ENCODE data around the gene MAGEB17.

Gene MAGEB17

GRCh38 chrX:16187024-16187760, 19.9 kb downstream of the MAGEB17 start:
- H3K4me3 ChIP-seq (ENCODE audit: severe bottlenecking), result no peak overlapping the region
- no peaks in the 10 kb centered on the region for H3K9me3 ChIP-seq (ENCODE audit: severe bottlenecking)
- H3K36me3 ChIP-seq (ENCODE audit: low read depth), result no peaks in the 10 kb centered on the region
- H3K4me1 ChIP-seq (ENCODE audit: insufficient read depth, poor library complexity, severe bottlenecking), result peaks cover 10% of the 10 kb centered on the region
- TF ChIP-seq, protein P1, sequence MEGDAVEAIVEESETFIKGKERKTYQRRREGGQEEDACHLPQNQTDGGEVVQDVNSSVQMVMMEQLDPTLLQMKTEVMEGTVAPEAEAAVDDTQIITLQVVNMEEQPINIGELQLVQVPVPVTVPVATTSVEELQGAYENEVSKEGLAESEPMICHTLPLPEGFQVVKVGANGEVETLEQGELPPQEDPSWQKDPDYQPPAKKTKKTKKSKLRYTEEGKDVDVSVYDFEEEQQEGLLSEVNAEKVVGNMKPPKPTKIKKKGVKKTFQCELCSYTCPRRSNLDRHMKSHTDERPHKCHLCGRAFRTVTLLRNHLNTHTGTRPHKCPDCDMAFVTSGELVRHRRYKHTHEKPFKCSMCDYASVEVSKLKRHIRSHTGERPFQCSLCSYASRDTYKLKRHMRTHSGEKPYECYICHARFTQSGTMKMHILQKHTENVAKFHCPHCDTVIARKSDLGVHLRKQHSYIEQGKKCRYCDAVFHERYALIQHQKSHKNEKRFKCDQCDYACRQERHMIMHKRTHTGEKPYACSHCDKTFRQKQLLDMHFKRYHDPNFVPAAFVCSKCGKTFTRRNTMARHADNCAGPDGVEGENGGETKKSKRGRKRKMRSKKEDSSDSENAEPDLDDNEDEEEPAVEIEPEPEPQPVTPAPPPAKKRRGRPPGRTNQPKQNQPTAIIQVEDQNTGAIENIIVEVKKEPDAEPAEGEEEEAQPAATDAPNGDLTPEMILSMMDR (IDR thresholded peaks at IDR 0.05; ENCODE audit: poor library complexity, severe bottlenecking), result no peak
- ATAC-seq (ENCODE audit: low read depth) (no peak), DNase-seq (ENCODE audit: low spot score) (no peak)
- H3K27ac ChIP-seq (ENCODE audit: poor library complexity, severe bottlenecking), result no peak overlapping the region
- H3K27me3 ChIP-seq (ENCODE audit: insufficient read depth, poor library complexity, severe bottlenecking), result no peaks in the 10 kb centered on the region

GRCh38 chrX:16188687-16189086, 21.4 kb downstream of the MAGEB17 start:
- Histone ChIP-seq H3K27ac (ENCODE audit: poor library complexity, severe bottlenecking) (no peak overlapping the region), H3K9me3 (ENCODE audit: severe bottlenecking) (no peaks in the 10 kb centered on the region), H3K27me3 (ENCODE audit: insufficient read depth, poor library complexity, severe bottlenecking) (no peaks in the 10 kb centered on the region), H3K4me1 (ENCODE audit: insufficient read depth, poor library complexity, severe bottlenecking) (peaks cover 10% of the 10 kb centered on the region), H3K36me3 (ENCODE audit: low read depth) (no peaks in the 10 kb centered on the region), H3K4me3 (ENCODE audit: severe bottlenecking) (no peak overlapping the region)
- TF ChIP-seq, protein P1 (IDR thresholded peaks at IDR 0.05; ENCODE audit: poor library complexity, severe bottlenecking), result no peak
- DNase-seq (ENCODE audit: low spot score), result no peak
- ATAC-seq (ENCODE audit: low read depth), result 0 out of 3 replicates have a peak, but pooled peaks have one; percentile 38

- ATAC-seq (ENCODE audit: low read depth) (no peak), DNase-seq (ENCODE audit: low spot score) (no peak)
- no peaks in the 10 kb centered on the region for H3K27me3 ChIP-seq (ENCODE audit: insufficient read depth, poor library complexity, severe bottlenecking)
- H3K36me3 ChIP-seq (ENCODE audit: low read depth), result no peaks in the 10 kb centered on the region
- TF ChIP-seq, protein P1 (IDR thresholded peaks at IDR 0.05; ENCODE audit: poor library complexity, severe bottlenecking), result no peak
- no peak overlapping the region for H3K27ac ChIP-seq (ENCODE audit: poor library complexity, severe bottlenecking)
- no peaks in the 10 kb centered on the region for H3K4me1 ChIP-seq (ENCODE audit: insufficient read depth, poor library complexity, severe bottlenecking)
- no peak overlapping the region for H3K4me3 ChIP-seq (ENCODE audit: severe bottlenecking)
- H3K9me3 ChIP-seq (ENCODE audit: severe bottlenecking), result no peaks in the 10 kb centered on the region
Observed at GRCh38 chrX:16191605-16192004, 24.3 kb downstream of the MAGEB17 start.

DNA sequence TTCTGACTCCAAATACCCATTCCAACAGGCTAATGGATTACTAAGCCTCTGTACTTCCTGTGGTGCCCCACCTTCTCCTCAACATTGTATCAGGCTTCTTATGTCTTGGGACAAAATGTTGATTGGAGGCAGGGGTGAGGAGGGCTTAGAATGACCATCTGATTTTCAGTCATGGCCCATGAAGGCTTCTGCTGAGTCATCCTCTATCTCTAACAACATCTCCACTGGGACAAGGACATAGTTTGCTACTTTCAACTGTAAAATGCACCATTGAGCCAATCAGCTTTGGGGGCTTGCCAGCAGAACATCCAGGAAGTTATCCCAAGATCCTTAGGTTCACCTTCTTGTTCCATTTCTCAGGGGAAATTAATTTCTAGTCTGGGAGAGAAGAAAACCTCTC, 29.5 kb downstream of the MAGEB17 start:
- H3K4me1 ChIP-seq (ENCODE audit: insufficient read depth, poor library complexity, severe bottlenecking), result no peaks in the 10 kb centered on the region
- no peak overlapping the region for H3K4me3 ChIP-seq (ENCODE audit: severe bottlenecking)
- no peaks in the 10 kb centered on the region for H3K9me3 ChIP-seq (ENCODE audit: severe bottlenecking)
- no peak for ATAC-seq (ENCODE audit: low read depth)
- no peak overlapping the region for H3K27ac ChIP-seq (ENCODE audit: poor library complexity, severe bottlenecking)
- no peak for DNase-seq (ENCODE audit: low spot score)
- no peaks in the 10 kb centered on the region for H3K27me3 ChIP-seq (ENCODE audit: insufficient read depth, poor library complexity, severe bottlenecking)
- TF ChIP-seq, protein P1 (IDR thresholded peaks at IDR 0.05; ENCODE audit: poor library complexity, severe bottlenecking), result no peak
- no peaks in the 10 kb centered on the region for H3K36me3 ChIP-seq (ENCODE audit: low read depth)

- Histone ChIP-seq H3K4me1 (ENCODE audit: insufficient read depth, poor library complexity, severe bottlenecking) (no peaks in the 10 kb centered on the region), H3K4me3 (ENCODE audit: severe bottlenecking) (no peak overlapping the region), H3K9me3 (ENCODE audit: severe bottlenecking) (no peaks in the 10 kb centered on the region), H3K27ac (ENCODE audit: poor library complexity, severe bottlenecking) (no peak overlapping the region), H3K27me3 (ENCODE audit: insufficient read depth, poor library complexity, severe bottlenecking) (no peaks in the 10 kb centered on the region), H3K36me3 (ENCODE audit: low read depth) (no peaks in the 10 kb centered on the region)
- DNase-seq (ENCODE audit: low spot score) (no peak), ATAC-seq (ENCODE audit: low read depth) (no peak)
- TF ChIP-seq, protein P1 (IDR thresholded peaks at IDR 0.05; ENCODE audit: poor library complexity, severe bottlenecking), result no peak
Observed at GRCh38 chrX:16199343-16199742, 32.1 kb downstream of the MAGEB17 start.
